HK-2 (cell line): ENCODE results near the gene NDEL1.

ENCODE experiments used
- DNase-seq: peaks from one replicate; pipeline ENCODE4 v3.0.0-alpha.2; 2018; ENCODE audit not compliant: unreplicated experiment

The NDEL1 gene

DNA sequence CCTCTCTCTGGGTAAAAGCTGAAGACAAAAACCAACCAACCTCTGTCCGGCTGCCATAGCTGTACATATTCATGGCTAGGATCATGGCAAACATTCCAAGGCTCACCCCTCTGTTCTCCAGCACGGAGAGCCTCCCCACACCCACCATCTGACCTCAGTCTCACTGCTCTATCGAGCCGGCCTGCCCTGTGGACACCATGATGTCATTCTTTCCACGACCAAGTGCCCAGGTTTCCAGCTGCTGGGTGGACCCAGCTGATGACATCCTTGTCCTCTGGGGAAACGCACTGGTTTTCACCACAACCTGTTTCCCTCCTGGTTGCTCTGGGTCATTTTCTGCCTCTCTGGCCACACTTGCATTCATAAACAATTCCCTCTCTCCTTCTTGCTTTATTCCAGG lies 67.7 kb downstream of the NDEL1 start:
- DNase-seq, result no peak

DNA sequence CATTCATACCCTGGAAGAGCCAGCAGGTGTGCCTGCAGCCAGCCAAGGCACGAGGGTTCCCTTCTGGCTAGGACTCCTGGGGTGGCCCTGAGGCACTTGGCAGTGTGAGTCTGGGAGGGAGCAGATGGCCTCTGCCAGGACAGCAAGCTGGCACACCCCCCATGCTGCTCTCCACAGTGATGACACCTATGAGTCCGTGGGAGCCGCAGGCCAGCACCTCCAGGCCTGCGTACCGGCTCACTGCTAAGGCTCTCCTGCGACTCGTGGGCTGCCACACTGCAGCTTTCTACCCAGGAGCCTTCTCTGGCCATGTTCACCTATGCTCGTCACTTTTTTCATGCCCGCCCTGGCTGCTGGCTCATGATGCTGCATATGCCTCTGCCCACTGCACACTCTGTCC lies 68.1 kb downstream of the NDEL1 start:
- DNase-seq, result no peak

DNA sequence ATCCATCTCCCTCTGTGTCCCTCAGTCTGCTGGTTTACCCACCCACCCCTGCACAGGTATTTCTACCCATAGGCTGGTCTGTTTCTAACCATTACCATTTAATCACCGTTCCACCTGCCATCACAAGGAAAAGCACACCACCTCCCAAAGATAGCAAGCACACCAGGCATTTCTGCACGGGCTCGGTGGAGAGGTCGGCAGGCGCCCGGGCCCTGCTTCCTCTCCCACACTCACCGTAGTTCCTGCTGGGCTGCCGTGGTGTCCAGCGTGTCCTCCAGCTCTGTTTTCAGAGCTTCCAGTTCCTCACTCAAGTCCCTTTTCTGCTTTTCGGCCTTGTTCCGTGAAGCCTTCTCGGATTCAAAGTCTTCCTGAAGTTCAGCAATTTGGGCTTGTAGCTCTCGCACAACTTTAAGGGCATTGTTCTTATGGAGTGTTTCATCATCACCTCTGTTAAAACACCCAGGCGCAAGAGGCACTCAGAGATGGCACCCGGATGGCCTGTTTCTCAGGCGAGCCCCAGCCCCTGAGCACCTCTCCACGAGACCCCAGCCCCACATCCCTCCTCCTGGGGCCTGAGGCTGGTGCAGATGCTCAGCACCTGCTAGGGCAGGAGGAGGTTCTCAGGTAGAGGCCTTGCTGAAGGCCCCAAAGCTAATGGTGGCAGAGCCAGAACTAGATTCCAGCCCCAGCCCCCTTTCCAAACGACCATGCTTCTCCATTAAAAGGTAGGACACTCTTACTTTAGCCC lies 69.0 kb downstream of the NDEL1 start:
- DNase-seq, result no peak

DNA sequence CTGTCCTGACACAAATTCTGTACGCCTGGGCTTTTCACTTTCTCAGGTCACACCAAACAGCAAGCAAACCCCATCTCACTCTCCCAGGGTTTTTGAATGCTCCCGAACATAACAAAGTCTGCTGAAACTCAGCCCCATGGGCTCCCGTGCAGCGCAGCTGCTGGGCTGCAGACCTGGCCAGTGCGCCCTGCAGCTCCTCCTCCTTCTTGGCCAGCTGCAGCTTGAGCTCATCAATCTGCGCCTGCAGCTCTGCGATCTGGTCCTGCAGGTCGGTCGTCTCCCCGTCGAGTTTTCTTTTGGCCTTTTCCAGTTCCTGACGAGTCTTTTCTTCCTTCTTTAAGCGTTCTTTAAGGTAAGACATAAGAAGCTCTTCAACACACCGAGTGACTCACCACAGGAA lies 70.5 kb downstream of the NDEL1 start:
- DNase-seq, result no peak

DNA sequence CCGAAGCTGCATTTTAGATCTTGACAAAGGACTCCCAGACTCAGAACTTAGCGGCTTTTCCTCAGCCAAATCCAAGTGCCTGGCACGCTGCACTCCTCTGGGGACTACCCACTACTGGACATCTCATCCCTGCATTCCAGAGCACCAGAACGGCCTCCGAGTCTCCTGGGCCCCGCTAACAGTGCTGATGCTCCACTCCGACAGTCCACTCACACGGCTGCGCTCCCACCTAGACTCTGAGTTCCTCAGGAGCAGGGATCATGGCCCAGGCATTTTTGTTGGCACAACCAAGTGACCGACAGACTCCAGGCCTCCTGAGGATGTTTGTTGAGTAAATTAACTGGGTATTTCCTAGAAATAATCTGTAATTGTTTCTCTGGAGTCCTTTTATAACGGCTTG lies 79.1 kb downstream of the NDEL1 start:
- no peak for DNase-seq
